GM19351 (cell line): ENCODE data around the gene LENEP.
A peak's percentile ranks its signal among the peaks of the same experiment; 100 is the strongest.

ENCODE experiments used
- ATAC-seq: cut with Tn5 transposase; IDR thresholded peaks from one replicate; pipeline ENCODE4 v1.9.1; 2021; ENCODE audit warnings: mild to moderate bottlenecking, moderate library complexity; ENCODE audit not compliant: unreplicated experiment

The LENEP gene

GRCh38 chr1:155010211-155010918 is 17.0 kb downstream of the LENEP start:
- ATAC-seq = no peak

- no peak for ATAC-seq
Measured at GRCh38 chr1:155011004-155011416, 17.6 kb downstream of the LENEP start.

GRCh38 chr1:155011437-155012025 is 18.1 kb downstream of the LENEP start:
- no peak for ATAC-seq

- ATAC-seq = no peak
Measured at GRCh38 chr1:155012026-155012546, 18.7 kb downstream of the LENEP start.

GRCh38 chr1:155012776-155013602 is 19.6 kb downstream of the LENEP start:
- ATAC-seq = no peak

GRCh38 chr1:155013632-155014031 is 20.2 kb downstream of the LENEP start:
- no peak for ATAC-seq

GRCh38 chr1:155014709-155015508 is 21.5 kb downstream of the LENEP start:
- no peak for ATAC-seq

- ATAC-seq = no peak
Measured at GRCh38 chr1:155015527-155016230, 22.3 kb downstream of the LENEP start.

- no peak for ATAC-seq
Measured at GRCh38 chr1:155016231-155016831, 22.9 kb downstream of the LENEP start.

- ATAC-seq = peak; percentile 90
Measured at GRCh38 chr1:155017041-155017945, 23.9 kb downstream of the LENEP start.

- peak; percentile 17 for ATAC-seq
Measured at GRCh38 chr1:155017946-155018316, 24.5 kb downstream of the LENEP start.

- no peak for ATAC-seq
Measured at GRCh38 chr1:155018617-155019348, 25.4 kb downstream of the LENEP start.

GRCh38 chr1:155019377-155020245 is 26.2 kb downstream of the LENEP start:
- no peak for ATAC-seq

GRCh38 chr1:155022136-155022926 is 28.9 kb downstream of the LENEP start:
- no peak for ATAC-seq

- ATAC-seq = no peak
Measured at GRCh38 chr1:155022927-155023236, 29.5 kb downstream of the LENEP start.

- no peak for ATAC-seq
Measured at GRCh38 chr1:155023627-155024026, 30.2 kb downstream of the LENEP start.

GRCh38 chr1:155024315-155024714 is 30.9 kb downstream of the LENEP start:
- ATAC-seq = no peak
